Measurements from ENCODE around the gene ARHGEF1.

GRCh38 chr19:41915021-41915775 is 32.2 kb downstream of the ARHGEF1 start:
- TF ChIP-seq CTCF (IDR thresholded peaks at IDR 0.05 in 4 of 5, conservative IDR thresholded peaks at IDR 0.05 in 1 of 5) (no peak), POLR2A (IDR thresholded peaks at IDR 0.05) (no peak)
